ENCODE measurements around the gene SNX8.

Gene SNX8

DNA sequence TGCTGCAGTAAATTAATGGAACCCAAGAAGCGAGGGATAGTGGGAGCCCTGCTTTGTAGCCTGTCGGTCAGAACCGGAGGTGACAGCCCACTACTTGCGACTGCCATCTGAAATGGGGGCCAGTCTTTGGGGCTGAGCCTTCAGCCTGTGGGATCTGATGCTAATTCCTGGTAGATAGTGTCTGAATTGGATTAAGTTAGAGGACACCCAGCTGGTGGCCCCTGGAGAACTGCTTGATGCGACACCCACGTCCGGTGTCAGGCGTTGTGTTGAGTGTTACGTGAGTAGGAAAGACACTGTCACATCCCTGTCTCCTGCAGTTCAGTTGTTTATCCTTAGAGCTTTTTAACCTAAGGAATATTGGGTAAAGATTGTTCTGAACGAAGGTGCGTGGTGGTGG, 45.4 kb upstream of the SNX8 start:
- Histone ChIP-seq H3K4me1 (ENCODE audit: insufficient read depth, low read length) (peaks cover 31% of the 10 kb centered on the region), H3K4me3 (ENCODE audit: low read depth in 1 of 2, low read length in 2 of 2) (no peak overlapping the region), H3K9ac (ENCODE audit: low read depth, low read length) (no peak overlapping the region), H3K79me2 (ENCODE audit: insufficient read depth, low read length) (peaks cover 78% of the 10 kb centered on the region), H2AFZ (ENCODE audit: low read depth, low read length) (no peak overlapping the region), H3K27me3 (ENCODE audit: insufficient read depth, low read length, poor library complexity) (no peaks in the 10 kb centered on the region), H3K27ac (ENCODE audit: low read length) (no peak overlapping the region), H4K20me1 (ENCODE audit: insufficient read depth, low read length) (peaks cover 77% of the 10 kb centered on the region), H3K36me3 (ENCODE audit: insufficient read depth, low read length) (peaks cover 90% of the 10 kb centered on the region), H3K4me2 (ENCODE audit: insufficient read depth, low read length) (no peak overlapping the region), H3K9me3 (ENCODE audit: insufficient read depth, low read length, severe bottlenecking) (no peaks in the 10 kb centered on the region)
- TF ChIP-seq, protein P1, sequence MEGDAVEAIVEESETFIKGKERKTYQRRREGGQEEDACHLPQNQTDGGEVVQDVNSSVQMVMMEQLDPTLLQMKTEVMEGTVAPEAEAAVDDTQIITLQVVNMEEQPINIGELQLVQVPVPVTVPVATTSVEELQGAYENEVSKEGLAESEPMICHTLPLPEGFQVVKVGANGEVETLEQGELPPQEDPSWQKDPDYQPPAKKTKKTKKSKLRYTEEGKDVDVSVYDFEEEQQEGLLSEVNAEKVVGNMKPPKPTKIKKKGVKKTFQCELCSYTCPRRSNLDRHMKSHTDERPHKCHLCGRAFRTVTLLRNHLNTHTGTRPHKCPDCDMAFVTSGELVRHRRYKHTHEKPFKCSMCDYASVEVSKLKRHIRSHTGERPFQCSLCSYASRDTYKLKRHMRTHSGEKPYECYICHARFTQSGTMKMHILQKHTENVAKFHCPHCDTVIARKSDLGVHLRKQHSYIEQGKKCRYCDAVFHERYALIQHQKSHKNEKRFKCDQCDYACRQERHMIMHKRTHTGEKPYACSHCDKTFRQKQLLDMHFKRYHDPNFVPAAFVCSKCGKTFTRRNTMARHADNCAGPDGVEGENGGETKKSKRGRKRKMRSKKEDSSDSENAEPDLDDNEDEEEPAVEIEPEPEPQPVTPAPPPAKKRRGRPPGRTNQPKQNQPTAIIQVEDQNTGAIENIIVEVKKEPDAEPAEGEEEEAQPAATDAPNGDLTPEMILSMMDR (IDR thresholded peaks at IDR 0.05; ENCODE audit: borderline replicate concordance, extremely low read depth, low read length, poor library complexity, severe bottlenecking), result no peak
- no peak for TF ChIP-seq EZH2 (IDR thresholded peaks at IDR 0.05; ENCODE audit: borderline replicate concordance, low read depth, low read length, severe bottlenecking)
- ATAC-seq (ENCODE audit: insufficient read depth, low read depth) (no peak), DNase-seq (no peak)

DNA sequence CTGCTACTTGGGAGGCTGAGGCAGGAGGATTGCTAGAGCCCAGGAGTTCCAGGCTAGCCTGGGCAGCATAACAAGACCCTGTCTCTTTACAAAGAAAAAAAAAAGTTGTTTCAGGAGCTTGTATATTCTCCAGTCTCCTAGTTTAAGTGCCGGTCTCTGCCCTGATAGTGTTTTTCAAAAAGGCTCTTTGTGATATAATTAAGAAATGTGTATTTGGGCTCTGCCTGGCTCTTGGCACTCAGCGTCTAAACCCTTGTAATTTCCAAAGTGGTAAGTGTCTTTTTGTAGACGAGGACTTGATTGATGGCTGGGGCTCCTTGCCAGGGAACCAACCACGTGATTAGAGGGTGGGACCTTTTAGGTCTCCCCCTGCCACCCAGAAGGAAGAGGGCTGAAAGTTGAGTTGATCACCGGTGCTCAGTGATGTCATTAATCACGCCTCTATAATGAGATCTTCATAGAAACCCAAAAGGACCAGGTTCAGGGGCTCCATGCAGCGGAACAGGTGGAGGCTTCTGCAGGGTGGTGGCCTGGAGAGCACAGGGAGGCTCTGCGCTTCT, 44.8 kb upstream of the SNX8 start:
- H3K27me3 ChIP-seq (ENCODE audit: insufficient read depth, low read length, poor library complexity), result no peaks in the 10 kb centered on the region
- no peak overlapping the region for H3K4me2 ChIP-seq (ENCODE audit: insufficient read depth, low read length)
- no peak for ATAC-seq (ENCODE audit: insufficient read depth, low read depth)
- TF ChIP-seq, protein P1 (IDR thresholded peaks at IDR 0.05; ENCODE audit: borderline replicate concordance, extremely low read depth, low read length, poor library complexity, severe bottlenecking), result no peak
- no peak for TF ChIP-seq EZH2 (IDR thresholded peaks at IDR 0.05; ENCODE audit: borderline replicate concordance, low read depth, low read length, severe bottlenecking)
- no peak for DNase-seq
- no peak overlapping the region for H3K9ac ChIP-seq (ENCODE audit: low read depth, low read length)
- no peak overlapping the region for H2AFZ ChIP-seq (ENCODE audit: low read depth, low read length)
- peaks cover 85% of the 10 kb centered on the region for H3K36me3 ChIP-seq (ENCODE audit: insufficient read depth, low read length)
- H3K9me3 ChIP-seq (ENCODE audit: insufficient read depth, low read length, severe bottlenecking), result no peaks in the 10 kb centered on the region
- peaks cover 31% of the 10 kb centered on the region for H3K4me1 ChIP-seq (ENCODE audit: insufficient read depth, low read length)
- H4K20me1 ChIP-seq (ENCODE audit: insufficient read depth, low read length), result peaks cover 71% of the 10 kb centered on the region
- H3K4me3 ChIP-seq (ENCODE audit: low read depth in 1 of 2, low read length in 2 of 2), result no peak overlapping the region
- no peak overlapping the region for H3K27ac ChIP-seq (ENCODE audit: low read length)
- H3K79me2 ChIP-seq (ENCODE audit: insufficient read depth, low read length), result peaks cover 78% of the 10 kb centered on the region

DNA sequence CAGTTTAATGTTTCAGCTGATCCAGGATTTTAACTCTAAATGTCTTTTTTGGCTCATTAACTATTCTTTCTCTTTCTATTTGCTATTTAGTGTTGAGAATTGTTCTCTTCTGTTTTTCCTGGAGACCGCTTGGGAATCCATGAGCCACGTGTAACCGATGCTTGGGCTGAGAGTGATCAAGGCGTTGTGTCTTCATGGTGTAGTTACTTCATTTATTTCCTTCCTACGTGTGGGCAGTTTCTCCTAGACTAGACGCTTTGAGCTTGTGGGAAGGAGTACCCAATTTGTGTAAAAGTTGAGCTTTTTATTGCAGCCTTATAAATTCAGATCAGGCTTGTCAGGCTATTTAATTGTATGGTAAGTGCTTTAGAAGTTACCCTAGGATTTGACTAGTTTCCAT, 43.3 kb upstream of the SNX8 start:
- Histone ChIP-seq H3K9ac (ENCODE audit: low read depth, low read length) (no peak overlapping the region; the same call in 1 of the 2 replicates), H3K9me3 (ENCODE audit: insufficient read depth, low read length, severe bottlenecking) (no peaks in the 10 kb centered on the region), H3K4me1 (ENCODE audit: insufficient read depth, low read length) (peaks cover 43% of the 10 kb centered on the region), H3K27ac (ENCODE audit: low read length) (no peak overlapping the region), H3K4me3 (ENCODE audit: low read depth in 1 of 2, low read length in 2 of 2) (no peak overlapping the region; a peak in 1 of 4 replicates), H3K27me3 (ENCODE audit: insufficient read depth, low read length, poor library complexity) (no peaks in the 10 kb centered on the region), H3K4me2 (ENCODE audit: insufficient read depth, low read length) (peak overlapping the region; percentile 81), H2AFZ (ENCODE audit: low read depth, low read length) (no peak overlapping the region), H3K36me3 (ENCODE audit: insufficient read depth, low read length) (peaks cover 70% of the 10 kb centered on the region), H3K79me2 (ENCODE audit: insufficient read depth, low read length) (peaks cover 85% of the 10 kb centered on the region), H4K20me1 (ENCODE audit: insufficient read depth, low read length) (peaks cover 67% of the 10 kb centered on the region)
- ATAC-seq (ENCODE audit: insufficient read depth, low read depth) (no peak), DNase-seq (no peak)
- TF ChIP-seq, protein P1 (IDR thresholded peaks at IDR 0.05; ENCODE audit: borderline replicate concordance, extremely low read depth, low read length, poor library complexity, severe bottlenecking), result no peak
- no peak for TF ChIP-seq EZH2 (IDR thresholded peaks at IDR 0.05; ENCODE audit: borderline replicate concordance, low read depth, low read length, severe bottlenecking)
